Measurements from ENCODE around the gene CEP89.
"Not testable (repeated sequence)": the region's sequence is repeated elsewhere in the genome, so short reads cannot be mapped to it uniquely, and the experiment has no call there.

The CEP89 gene

DNA sequence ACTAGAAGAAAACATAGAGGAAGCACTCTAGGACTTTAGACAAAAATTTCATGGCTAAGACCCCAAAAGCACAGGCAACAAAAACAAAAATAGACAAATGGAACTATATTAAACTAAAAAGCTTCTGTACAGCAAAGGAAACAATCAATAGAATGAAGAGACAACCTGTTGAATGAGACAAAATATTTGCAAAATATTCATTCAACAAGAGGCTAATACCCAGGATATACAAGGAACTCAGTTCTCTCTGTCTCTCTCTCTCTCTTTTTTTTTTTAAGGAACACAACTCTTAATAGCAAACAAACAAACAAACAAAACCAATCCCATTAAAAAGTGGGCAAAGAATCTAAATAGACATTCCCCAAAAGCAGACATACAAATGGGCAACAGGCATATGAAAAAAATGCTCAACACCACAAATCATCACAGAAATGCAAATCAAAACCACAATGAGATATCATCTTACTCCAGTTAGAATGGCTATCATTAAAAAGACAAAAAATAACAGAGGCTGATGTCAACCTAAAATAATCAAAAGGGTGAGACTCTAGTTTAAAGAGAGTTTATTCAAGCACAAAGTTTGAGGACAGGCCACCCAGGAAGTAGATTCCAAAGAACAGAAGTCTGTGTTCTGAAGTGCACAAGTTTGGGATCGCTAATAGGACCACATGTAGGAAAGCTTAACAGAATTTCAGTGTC lies 75.1 kb downstream of the CEP89 start:
- no peak for DNase-seq (ENCODE audit: low read depth in 1 of 2, low spot score in 1 of 2)

- no peak for DNase-seq (ENCODE audit: low read depth in 1 of 2, low spot score in 1 of 2)
Observed at GRCh38 chr19:32895384-32895783, 76.4 kb downstream of the CEP89 start.

- DNase-seq (ENCODE audit: low read depth in 1 of 2, low spot score in 1 of 2) = no peak
Observed at GRCh38 chr19:32891609-32892008, 80.1 kb downstream of the CEP89 start.

DNA sequence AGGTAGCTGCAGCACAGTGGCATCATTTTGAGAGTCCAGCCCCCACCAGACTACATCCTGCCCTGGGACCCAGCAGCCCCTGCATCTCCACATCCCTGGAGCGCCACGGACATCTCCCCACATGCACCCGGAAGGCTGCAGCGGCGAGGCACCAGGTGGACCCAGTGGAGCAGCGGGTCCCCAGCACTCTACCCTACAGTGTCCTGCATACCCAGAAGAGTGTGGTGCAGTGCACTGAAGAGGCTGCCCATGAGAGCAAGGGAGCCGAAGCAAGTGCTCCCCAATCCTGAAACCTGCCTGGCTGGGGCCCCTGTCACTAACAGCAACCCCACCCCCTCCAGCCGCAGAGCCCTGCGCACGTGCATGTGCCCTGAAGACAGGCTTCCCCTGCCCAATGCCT lies 80.9 kb downstream of the CEP89 start:
- DNase-seq (ENCODE audit: low read depth in 1 of 2, low spot score in 1 of 2) = no peak

DNA sequence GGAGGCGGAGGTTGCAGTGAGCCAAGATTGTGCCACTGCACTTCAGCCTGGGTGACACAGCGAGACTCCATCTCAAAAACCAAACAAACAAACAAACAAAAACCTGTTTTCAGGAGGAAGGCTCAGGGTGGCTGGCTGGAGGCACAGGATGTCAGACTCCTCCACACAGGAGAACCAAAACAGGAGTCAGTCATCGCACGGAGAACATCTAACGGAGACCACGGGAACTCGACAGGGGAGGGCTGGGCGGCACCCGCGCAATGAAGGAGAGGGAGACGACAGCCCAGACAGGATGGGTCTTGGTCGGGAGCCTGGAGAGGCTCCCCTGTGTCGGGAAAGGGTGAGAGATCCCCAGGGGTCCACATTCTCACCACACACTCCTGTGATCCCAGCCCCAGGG lies 81.4 kb downstream of the CEP89 start:
- no peak for DNase-seq (ENCODE audit: low read depth in 1 of 2, low spot score in 1 of 2)

DNA sequence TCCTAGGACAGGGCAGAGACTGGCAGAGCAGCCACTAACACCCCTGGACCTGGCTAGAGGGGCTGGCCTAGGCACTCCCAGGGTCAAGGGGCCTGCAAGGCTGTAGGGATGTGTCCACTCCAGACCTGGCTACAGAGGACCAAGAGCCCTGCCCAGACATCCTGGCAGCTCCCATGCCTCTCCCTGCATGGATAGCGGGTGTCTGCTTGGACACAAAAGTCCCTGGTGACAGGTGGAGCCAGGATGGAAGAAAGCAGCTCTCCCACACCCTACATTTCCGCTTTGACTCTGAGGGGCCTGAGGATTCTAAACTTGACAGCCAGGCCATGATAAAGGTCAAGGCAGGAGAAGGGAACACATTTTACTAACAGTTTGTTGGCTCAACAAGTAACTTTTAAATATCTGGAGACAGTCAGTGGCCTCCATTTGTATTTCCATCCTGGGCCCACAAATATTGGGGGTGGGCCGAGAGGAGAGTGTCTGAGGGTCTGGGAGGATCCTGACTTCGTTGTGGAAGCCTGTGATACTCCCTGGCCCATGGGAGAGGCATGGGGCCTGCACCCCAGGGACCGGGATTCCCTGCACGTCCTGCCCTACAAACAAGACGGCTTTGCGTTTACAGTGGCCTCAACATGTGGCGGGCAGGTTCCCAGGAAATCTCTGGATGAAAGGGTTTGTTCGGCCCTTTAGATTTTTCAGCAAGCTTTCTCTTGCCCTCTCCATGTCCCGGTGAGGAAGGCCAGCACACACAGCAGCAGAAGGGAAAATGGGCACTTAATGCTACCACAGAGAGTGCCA lies 82.4 kb downstream of the CEP89 start:
- no peak for DNase-seq (ENCODE audit: low read depth in 1 of 2, low spot score in 1 of 2)

DNA sequence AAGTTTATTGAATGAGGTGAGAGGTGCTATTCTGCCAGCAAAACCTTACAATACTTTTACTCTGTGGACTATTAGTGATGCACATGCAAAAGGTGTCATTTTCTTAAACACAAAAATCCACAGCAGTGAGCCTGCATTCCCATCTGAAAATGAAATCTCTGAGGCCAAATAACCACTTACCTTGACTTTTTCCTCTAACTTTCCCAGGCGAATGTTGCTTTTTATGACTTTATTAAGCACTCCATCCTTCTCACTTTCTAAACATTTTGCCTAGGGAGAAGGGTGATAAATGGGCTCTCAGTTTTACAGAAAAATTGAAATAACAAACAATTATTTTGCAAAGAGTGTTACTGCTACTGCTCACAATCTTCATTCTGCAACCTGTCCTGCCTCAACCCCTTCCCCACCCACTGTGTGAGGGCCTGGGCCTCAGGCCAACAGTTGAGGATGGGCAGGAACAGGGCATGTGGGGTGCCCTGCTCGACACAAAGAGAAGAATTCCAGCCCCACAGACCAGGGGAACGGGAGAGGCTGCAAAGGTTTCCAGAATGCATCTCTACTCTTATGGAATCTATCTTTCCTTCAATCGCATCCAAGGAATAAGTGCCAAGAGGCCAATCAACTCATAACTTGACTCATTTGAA lies 84.1 kb downstream of the CEP89 start:
- no peak for DNase-seq (ENCODE audit: low read depth in 1 of 2, low spot score in 1 of 2)

GRCh38 chr19:32886241-32886640 lies 85.5 kb downstream of the CEP89 start:
- DNase-seq (ENCODE audit: low read depth in 1 of 2, low spot score in 1 of 2) = no peak

GRCh38 chr19:32885255-32885654 lies 86.5 kb downstream of the CEP89 start:
- DNase-seq (ENCODE audit: low read depth in 1 of 2, low spot score in 1 of 2) = not testable (repeated sequence)

GRCh38 chr19:32881766-32882165 lies 90.0 kb downstream of the CEP89 start:
- no peak for DNase-seq (ENCODE audit: low read depth in 1 of 2, low spot score in 1 of 2)

- DNase-seq (ENCODE audit: low read depth in 1 of 2, low spot score in 1 of 2) = no peak
Observed at GRCh38 chr19:32880622-32881021, 91.1 kb downstream of the CEP89 start.

DNA sequence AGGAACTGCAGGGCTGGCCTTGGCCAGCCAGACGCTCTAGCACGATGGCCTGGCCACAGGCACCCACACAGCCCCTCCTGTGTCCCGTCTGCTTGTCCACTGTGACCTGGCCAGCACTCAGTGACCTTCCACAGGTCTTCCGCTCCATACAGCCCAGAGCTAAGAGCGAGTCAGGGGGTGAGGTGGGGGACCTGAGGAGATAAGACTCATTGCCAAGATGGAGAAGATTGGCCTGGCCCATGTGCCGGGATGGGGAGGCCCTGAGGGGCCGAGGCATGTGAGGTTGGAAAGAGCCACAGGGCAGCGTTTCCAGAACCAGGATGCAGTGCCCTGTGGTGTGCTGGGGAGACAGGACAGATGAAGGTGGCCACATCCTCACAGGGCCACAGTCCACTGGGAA lies 92.0 kb downstream of the CEP89 start:
- no peak for DNase-seq (ENCODE audit: low read depth in 1 of 2, low spot score in 1 of 2)

DNA sequence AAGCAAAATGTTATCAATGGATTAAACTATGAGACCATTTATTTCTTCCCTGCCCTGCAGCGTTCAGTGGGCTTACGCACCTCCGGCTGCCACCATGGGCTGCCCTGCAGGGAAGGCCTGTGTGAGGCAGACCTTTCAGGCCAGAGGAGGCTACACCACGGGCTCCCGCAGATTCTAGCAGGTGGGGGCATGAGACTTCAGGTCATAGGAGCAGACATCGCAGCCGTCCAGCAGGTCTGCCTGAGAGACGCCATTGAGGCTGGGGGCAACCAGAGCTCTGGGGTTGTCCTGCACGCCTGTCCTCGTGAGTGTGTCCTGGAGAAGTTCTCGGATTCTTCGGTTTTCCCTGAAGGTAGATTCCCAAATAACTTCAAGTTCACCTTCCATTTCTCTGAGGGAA lies 92.8 kb downstream of the CEP89 start:
- DNase-seq (ENCODE audit: low read depth in 1 of 2, low spot score in 1 of 2) = no peak

DNA sequence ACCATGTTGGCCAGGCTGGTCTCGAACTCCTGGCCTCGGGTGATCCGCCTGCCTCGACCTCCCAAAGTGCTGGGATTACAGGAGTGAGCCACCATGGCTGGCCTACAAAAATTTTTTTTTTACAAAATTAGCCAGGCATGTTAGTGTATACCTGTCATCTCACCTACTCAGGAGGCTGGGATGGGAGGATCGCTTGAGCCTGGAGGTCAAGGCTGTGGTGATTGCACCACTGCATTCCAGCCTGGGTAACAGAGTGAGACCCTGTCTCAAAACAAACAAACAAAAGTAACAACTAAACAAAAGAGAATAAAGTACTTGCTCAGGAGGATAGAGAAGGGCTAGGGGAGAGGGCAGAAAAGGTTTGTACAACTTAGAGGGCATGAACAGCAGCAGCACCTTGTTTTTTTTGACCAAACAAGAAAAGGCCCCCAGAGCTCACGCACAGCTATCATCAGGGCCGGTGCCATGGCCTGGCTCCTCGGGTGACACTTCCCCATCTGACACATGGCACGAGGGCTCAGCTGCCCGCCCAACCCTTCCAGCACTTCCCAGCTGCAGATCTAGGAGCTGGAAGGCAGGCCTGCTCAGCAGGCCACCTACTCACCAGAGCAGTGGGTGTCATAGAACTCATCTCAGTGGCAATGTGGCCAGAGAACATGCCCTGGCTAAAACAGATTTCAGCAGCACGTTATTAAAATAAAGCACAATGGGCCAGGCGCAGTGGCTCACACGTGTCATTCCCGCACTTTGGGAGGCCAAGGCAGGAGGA lies 93.6 kb downstream of the CEP89 start:
- no peak for DNase-seq (ENCODE audit: low read depth in 1 of 2, low spot score in 1 of 2)

DNA sequence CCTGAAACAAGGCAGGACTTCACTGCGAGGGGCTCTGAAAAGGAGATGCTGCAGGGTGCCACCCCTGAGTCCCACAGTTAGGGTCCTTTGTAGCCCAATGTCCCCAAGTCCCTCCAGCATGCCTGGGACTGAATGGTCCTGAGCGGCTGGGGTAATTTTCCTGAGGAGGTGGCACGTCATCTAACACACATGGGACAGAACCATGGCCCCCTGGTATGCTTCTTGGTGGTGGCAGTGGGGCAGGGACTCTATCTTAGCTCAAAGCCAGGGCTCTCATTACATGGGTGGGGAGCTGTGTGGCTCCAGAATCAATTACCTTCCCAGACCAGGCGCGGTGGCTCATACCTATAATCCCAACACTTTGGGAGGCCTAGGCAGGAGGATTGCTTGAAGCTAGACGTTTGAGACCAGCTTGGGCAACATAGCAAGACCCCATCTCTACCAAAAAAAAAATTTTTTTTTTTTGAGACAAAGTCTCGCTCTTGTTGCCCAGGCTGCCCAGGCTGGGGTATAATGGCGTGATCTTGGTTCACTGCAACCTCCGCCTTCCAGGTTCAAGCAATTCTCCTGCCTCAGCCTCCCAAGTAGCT lies 94.3 kb downstream of the CEP89 start:
- DNase-seq (ENCODE audit: low read depth in 1 of 2, low spot score in 1 of 2) = no peak

- no peak for DNase-seq (ENCODE audit: low read depth in 1 of 2, low spot score in 1 of 2)
Observed at GRCh38 chr19:32876919-32877285, 94.9 kb downstream of the CEP89 start.

DNA sequence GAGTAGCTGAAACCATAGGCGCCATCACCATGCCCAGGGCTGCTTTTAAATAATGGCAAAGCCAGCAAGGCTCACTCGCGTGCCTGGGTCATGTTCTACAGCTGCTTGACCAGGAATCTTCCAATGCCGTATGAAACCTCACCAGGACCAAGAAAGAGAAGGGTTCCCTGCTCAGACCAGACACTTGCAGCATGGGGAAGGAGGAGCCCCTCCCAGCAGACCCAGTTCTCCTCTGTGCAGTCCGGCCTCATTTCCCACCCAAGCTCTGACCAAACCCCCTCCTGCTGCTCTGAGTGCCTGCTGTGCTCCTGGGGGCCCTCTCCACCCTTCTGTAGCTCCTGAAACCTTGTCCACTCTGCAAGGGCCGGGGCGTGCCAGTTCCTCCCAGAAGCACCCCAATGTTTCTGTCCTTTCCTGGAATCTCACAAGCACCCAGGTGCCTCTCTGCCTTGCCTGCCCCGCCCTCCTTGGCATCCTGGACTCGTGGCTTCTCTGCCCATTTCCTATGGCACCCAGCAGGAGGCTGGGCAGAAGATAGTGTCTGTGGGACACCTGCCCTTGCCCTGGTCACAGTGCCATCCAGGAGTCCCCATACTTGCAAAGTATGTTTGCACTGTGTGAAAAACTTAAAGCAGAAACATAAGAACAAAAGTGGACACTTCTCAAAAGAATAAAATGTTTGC lies 95.4 kb downstream of the CEP89 start:
- DNase-seq (ENCODE audit: low read depth in 1 of 2, low spot score in 1 of 2) = no peak

- no peak for DNase-seq (ENCODE audit: low read depth in 1 of 2, low spot score in 1 of 2)
Observed at GRCh38 chr19:32875428-32875827, 96.3 kb downstream of the CEP89 start.

GRCh38 chr19:32874605-32875004 lies 97.2 kb downstream of the CEP89 start:
- no peak for DNase-seq (ENCODE audit: low read depth in 1 of 2, low spot score in 1 of 2)

GRCh38 chr19:32873247-32873959 lies 98.4 kb downstream of the CEP89 start:
- DNase-seq (ENCODE audit: low read depth in 1 of 2, low spot score in 1 of 2) = no peak

Data from stimulated activated CD4-positive, alpha-beta T cell treated with anti-CD3 and anti-CD28 coated beads, Interleukin-15, amount 100 ng/mL, for 1 hour (primary cell).